Measurements from ENCODE around the gene LPAR3.

GRCh38 chr1:84936116-84936810 lies 43.3 kb upstream of the LPAR3 start:
- TF ChIP-seq CTCF (conservative IDR thresholded peaks at IDR 0.05) (peak; percentile 98), EZH2 (IDR thresholded peaks at IDR 0.05; ENCODE audit: low read depth) (no peak)

Data from PC-9 (cell line).